ENCODE results near the gene APPBP2.
"Not testable (repeated sequence)": the region's sequence is repeated elsewhere in the genome, so short reads cannot be mapped to it uniquely, and the experiment has no call there.

The APPBP2 gene

DNA sequence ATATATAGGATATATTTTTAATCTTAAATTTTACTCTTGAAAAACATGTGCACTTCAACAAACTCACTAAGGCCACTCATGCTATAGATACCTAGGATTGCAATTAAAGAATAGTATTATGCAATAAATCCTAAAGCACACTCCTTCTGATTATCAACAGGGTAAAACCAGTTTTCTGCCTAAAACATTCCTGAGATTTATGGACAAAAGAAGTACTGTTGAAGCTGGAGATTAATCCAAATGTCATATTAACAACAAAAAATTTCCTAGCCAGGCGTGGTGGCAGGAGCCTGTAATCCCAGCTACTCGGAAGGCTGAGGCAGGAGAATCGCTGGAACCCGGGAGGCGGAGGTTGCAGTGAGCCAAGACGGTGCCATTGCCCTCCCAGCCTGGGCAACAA, 82.3 kb downstream of the APPBP2 start:
- ChIA-PET CTCF (no interaction called here), POLR2A (no interaction called here)

GRCh38 chr17:60442271-60443173, 83.5 kb downstream of the APPBP2 start:
- Histone ChIP-seq H3K27me3 (replicated peaks in 2 of 5; ENCODE audit: control insufficient read depth in 4 of 5, insufficient read depth in 5 of 5, low read length in 4 of 5) (no peaks in the 10 kb centered on the region), H3K4me1 (ENCODE audit: control extremely low read depth in 1 of 4, control insufficient read depth in 4 of 4, insufficient read depth in 4 of 4, low read length in 3 of 4) (no peaks in the 10 kb centered on the region), H3K4me3 (ENCODE audit: control insufficient read depth in 1 of 7, extremely low read depth in 1 of 7, insufficient read depth in 4 of 7, low read depth in 2 of 7, low read length in 6 of 7) (no peak overlapping the region), H3K36me3 (ENCODE audit: control insufficient read depth in 4 of 4, insufficient read depth in 4 of 4, low read length in 3 of 4) (peaks cover 0 to 20% (median 8%) of the 10 kb centered on the region in 4 experiments), H3K9me3 (ENCODE audit: control extremely low read depth in 1 of 5, control insufficient read depth in 4 of 5, insufficient read depth in 2 of 5, low read depth in 1 of 5, low read length in 4 of 5) (no peaks in the 10 kb centered on the region), H3K27ac (ENCODE audit: insufficient read depth in 1 of 2, low read depth in 1 of 2, low read length in 2 of 2, poor library complexity in 1 of 2, severe bottlenecking in 2 of 2) (no peak overlapping the region)
- no peak for DNase-seq
- ChIA-PET POLR2A (no interaction called here), CTCF (no interaction called here)
- 85% methylated on average over 4 of the region's 6 CpGs for WGBS (ENCODE audit: insufficient coverage)

More for the DNA sequence above, 82.3 kb downstream of the APPBP2 start:
- no peak overlapping the region for H3K4me3 ChIP-seq (ENCODE audit: control insufficient read depth in 1 of 7, extremely low read depth in 1 of 7, insufficient read depth in 4 of 7, low read depth in 2 of 7, low read length in 6 of 7)
- H3K9me3 ChIP-seq (ENCODE audit: control extremely low read depth in 1 of 5, control insufficient read depth in 4 of 5, insufficient read depth in 2 of 5, low read depth in 1 of 5, low read length in 4 of 5): no peaks in the 10 kb centered on the region
- no peak overlapping the region for H3K27ac ChIP-seq (ENCODE audit: insufficient read depth in 1 of 2, low read depth in 1 of 2, low read length in 2 of 2, poor library complexity in 1 of 2, severe bottlenecking in 2 of 2)
- DNase-seq: no peak
- H3K4me1 ChIP-seq (ENCODE audit: control extremely low read depth in 1 of 4, control insufficient read depth in 4 of 4, insufficient read depth in 4 of 4, low read length in 3 of 4): no peaks in the 10 kb centered on the region
- WGBS (ENCODE audit: insufficient coverage): 98% methylated on average over 6 of the region's 6 CpGs
- peaks cover 0 to 28% (median 14%) of the 10 kb centered on the region in 4 experiments for H3K36me3 ChIP-seq (ENCODE audit: control insufficient read depth in 4 of 4, insufficient read depth in 4 of 4, low read length in 3 of 4)
- H3K27me3 ChIP-seq (replicated peaks in 2 of 5; ENCODE audit: control insufficient read depth in 4 of 5, insufficient read depth in 5 of 5, low read length in 4 of 5): no peaks in the 10 kb centered on the region

GRCh38 chr17:60439501-60439900, 86.5 kb downstream of the APPBP2 start:
- Histone ChIP-seq H3K9me3 (ENCODE audit: control extremely low read depth in 1 of 5, control insufficient read depth in 4 of 5, insufficient read depth in 2 of 5, low read depth in 1 of 5, low read length in 4 of 5) (no peaks in the 10 kb centered on the region), H3K4me3 (ENCODE audit: control insufficient read depth in 1 of 7, extremely low read depth in 1 of 7, insufficient read depth in 4 of 7, low read depth in 2 of 7, low read length in 6 of 7) (no peak overlapping the region), H3K27ac (ENCODE audit: insufficient read depth in 1 of 2, low read depth in 1 of 2, low read length in 2 of 2, poor library complexity in 1 of 2, severe bottlenecking in 2 of 2) (no peak overlapping the region), H3K36me3 (ENCODE audit: control insufficient read depth in 4 of 4, insufficient read depth in 4 of 4, low read length in 3 of 4) (peaks cover 0 to 2% (median under 1%) of the 10 kb centered on the region in 4 experiments), H3K4me1 (ENCODE audit: control extremely low read depth in 1 of 4, control insufficient read depth in 4 of 4, insufficient read depth in 4 of 4, low read length in 3 of 4) (no peaks in the 10 kb centered on the region), H3K27me3 (replicated peaks in 2 of 5; ENCODE audit: control insufficient read depth in 4 of 5, insufficient read depth in 5 of 5, low read length in 4 of 5) (no peaks in the 10 kb centered on the region)
- no peak for DNase-seq
- ChIA-PET CTCF (interaction anchor here (0.7 kb wide), 1 partner anchor 212 kb away, joined by 3 read pairs; no protein-coding TSS in a partner anchor), POLR2A (interaction anchor here (0.6 kb wide), 1 partner anchor 175 kb away, joined by 3 read pairs; no protein-coding TSS in a partner anchor)
- WGBS (ENCODE audit: insufficient coverage): no CpG with 5 or more reads among the region's 2 CpGs

DNA sequence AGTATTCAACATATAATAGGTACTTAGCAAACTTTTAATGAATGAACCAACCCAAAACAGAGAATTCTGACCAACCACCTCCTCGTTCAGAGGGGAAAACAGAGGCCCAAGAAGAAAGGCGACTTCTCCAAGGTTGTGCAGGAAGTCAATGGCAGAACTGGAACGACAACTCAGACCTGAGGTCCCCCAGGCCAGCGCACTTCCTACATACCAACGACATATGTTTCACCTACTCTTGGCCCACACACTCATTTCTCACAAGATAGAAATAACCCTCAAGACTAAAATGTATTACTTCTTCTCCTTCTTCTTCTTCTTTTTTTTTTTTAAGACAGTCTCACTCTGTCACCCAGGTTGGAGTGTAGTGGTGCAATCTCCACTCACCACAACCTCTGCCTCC, 89.4 kb downstream of the APPBP2 start:
- DNase-seq: no peak
- WGBS (ENCODE audit: insufficient coverage): 50% methylated on average over 5 of the region's 5 CpGs
- Histone ChIP-seq H3K4me3 (ENCODE audit: control insufficient read depth in 1 of 7, extremely low read depth in 1 of 7, insufficient read depth in 4 of 7, low read depth in 2 of 7, low read length in 6 of 7) (no peak overlapping the region), H3K27ac (ENCODE audit: insufficient read depth in 1 of 2, low read depth in 1 of 2, low read length in 2 of 2, poor library complexity in 1 of 2, severe bottlenecking in 2 of 2) (no peak overlapping the region), H3K9me3 (ENCODE audit: control extremely low read depth in 1 of 5, control insufficient read depth in 4 of 5, insufficient read depth in 2 of 5, low read depth in 1 of 5, low read length in 4 of 5) (peaks cover 0 to 10% (median 0%) of the 10 kb centered on the region in 5 experiments), H3K4me1 (ENCODE audit: control extremely low read depth in 1 of 4, control insufficient read depth in 4 of 4, insufficient read depth in 4 of 4, low read length in 3 of 4) (no peaks in the 10 kb centered on the region), H3K27me3 (replicated peaks in 2 of 5; ENCODE audit: control insufficient read depth in 4 of 5, insufficient read depth in 5 of 5, low read length in 4 of 5) (no peaks in the 10 kb centered on the region), H3K36me3 (ENCODE audit: control insufficient read depth in 4 of 4, insufficient read depth in 4 of 4, low read length in 3 of 4) (no peaks in the 10 kb centered on the region)
- ChIA-PET CTCF (no interaction called here), POLR2A (no interaction called here)

DNA sequence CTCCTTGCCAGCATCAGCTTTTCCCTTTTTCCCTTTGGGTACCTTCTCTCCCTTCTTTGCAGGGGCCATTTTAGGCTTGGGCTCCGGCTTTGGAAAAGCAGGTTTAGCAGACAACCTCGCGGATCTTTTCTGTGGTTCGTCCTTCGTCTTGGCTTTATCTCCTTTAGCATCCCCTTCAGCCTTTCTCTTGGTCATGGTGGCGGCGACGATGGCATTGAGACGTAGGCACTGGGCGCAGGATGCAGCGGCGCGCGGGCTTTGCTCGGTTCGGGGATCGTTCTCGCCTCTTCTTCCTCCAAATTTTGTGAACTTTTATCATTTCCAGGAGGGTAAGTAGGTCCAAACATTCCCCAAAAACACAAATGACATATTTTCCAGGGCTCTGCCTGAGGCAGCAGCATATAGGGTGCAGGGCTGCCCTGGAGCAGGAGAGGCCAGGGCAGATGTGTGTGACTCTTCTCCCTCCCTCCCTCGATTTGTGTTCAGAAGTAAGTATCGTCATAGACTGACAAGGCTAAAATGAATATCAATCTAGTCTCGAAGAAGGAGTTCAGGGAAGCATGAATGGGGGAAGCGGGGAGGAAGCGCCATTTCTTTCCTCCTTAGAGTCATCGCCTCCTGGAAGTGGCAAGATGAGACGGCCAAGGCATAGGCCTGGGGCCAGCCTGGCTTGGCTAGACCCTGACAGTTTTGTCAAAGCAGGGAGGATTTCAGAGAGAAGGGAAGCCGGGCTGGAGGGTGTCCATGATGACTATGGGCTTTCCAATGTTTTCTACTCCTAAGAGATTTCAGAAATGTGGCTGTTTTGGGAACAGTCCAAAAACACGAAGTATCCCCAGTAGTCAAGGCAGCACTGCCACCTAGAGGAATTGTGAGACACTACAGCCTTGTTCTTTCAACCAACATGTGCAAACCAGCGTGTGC, 90.5 kb downstream of the APPBP2 start:
- Histone ChIP-seq H3K36me3 (ENCODE audit: control insufficient read depth in 4 of 4, insufficient read depth in 4 of 4, low read length in 3 of 4) (no peaks in the 10 kb centered on the region), H3K4me3 (ENCODE audit: control insufficient read depth in 1 of 7, extremely low read depth in 1 of 7, insufficient read depth in 4 of 7, low read depth in 2 of 7, low read length in 6 of 7) (no peak overlapping the region), H3K9me3 (ENCODE audit: control extremely low read depth in 1 of 5, control insufficient read depth in 4 of 5, insufficient read depth in 2 of 5, low read depth in 1 of 5, low read length in 4 of 5) (peaks cover 0 to 10% (median 0%) of the 10 kb centered on the region in 5 experiments), H3K27ac (ENCODE audit: insufficient read depth in 1 of 2, low read depth in 1 of 2, low read length in 2 of 2, poor library complexity in 1 of 2, severe bottlenecking in 2 of 2) (no peak overlapping the region), H3K4me1 (ENCODE audit: control extremely low read depth in 1 of 4, control insufficient read depth in 4 of 4, insufficient read depth in 4 of 4, low read length in 3 of 4) (no peaks in the 10 kb centered on the region), H3K27me3 (replicated peaks in 2 of 5; ENCODE audit: control insufficient read depth in 4 of 5, insufficient read depth in 5 of 5, low read length in 4 of 5) (no peaks in the 10 kb centered on the region)
- DNase-seq: peak; percentile 68 to 86 (median 78)
- WGBS (ENCODE audit: insufficient coverage): 83% methylated on average over 26 of the region's 28 CpGs
- ChIA-PET CTCF (interaction anchor here (0.6 to 0.8 kb wide), 2 partner anchors 269 to 293 kb away, joined by 3 to 4 read pairs; no protein-coding TSS in a partner anchor), POLR2A (no interaction called here)

GRCh38 chr17:60433021-60433997, 92.7 kb downstream of the APPBP2 start:
- DNase-seq; H3K9me3 ChIP-seq (ENCODE audit: control extremely low read depth in 1 of 5, control insufficient read depth in 4 of 5, insufficient read depth in 2 of 5, low read depth in 1 of 5, low read length in 4 of 5); H3K4me1 ChIP-seq (ENCODE audit: control extremely low read depth in 1 of 4, control insufficient read depth in 4 of 4, insufficient read depth in 4 of 4, low read length in 3 of 4); H3K4me3 ChIP-seq (ENCODE audit: control insufficient read depth in 1 of 7, extremely low read depth in 1 of 7, insufficient read depth in 4 of 7, low read depth in 2 of 7, low read length in 6 of 7); H3K27ac ChIP-seq (ENCODE audit: insufficient read depth in 1 of 2, low read depth in 1 of 2, low read length in 2 of 2, poor library complexity in 1 of 2, severe bottlenecking in 2 of 2); H3K36me3 ChIP-seq (ENCODE audit: control insufficient read depth in 4 of 4, insufficient read depth in 4 of 4, low read length in 3 of 4); POLR2A ChIA-PET; H3K27me3 ChIP-seq (replicated peaks in 2 of 5; ENCODE audit: control insufficient read depth in 4 of 5, insufficient read depth in 5 of 5, low read length in 4 of 5): not testable (repeated sequence)
- 100% methylated on average over 3 of the region's 4 CpGs for WGBS (ENCODE audit: insufficient coverage)
- CTCF ChIA-PET: interaction anchor here (1.0 to 1.6 kb wide), 2 partner anchors 12 to 201 kb away, joined by 3 to 7 read pairs; no protein-coding TSS in a partner anchor
